Chondrocyte (in vitro differentiated cells): ENCODE data around the gene SRSF12. TPM values are rescaled to one million over a fixed set of nuclear protein-coding genes. Genes with fewer than 3 reads are reported as not detected.

ENCODE experiments used
- DNase-seq: peaks from one replicate; pipeline ENCODE4 v3.0.0; 2021; ENCODE audit warnings: mixed read lengths, low spot score
- H3K27ac Mint-ChIP-seq: one replicate; pipeline ENCODE4 v1.8.0; 2021; ENCODE audit warnings: mild to moderate bottlenecking, moderate library complexity, mixed read lengths; ENCODE audit not compliant: unreplicated experiment
- H3K27me3 Mint-ChIP-seq: 2 replicates; pipeline ENCODE4 v1.8.0; 2021; ENCODE audit warnings: low read depth, mixed read lengths
- H3K36me3 Mint-ChIP-seq: 2 replicates; pipeline ENCODE4 v1.8.0; 2021; ENCODE audit warnings: low read depth, mixed read lengths
- H3K4me1 Mint-ChIP-seq: 2 replicates; pipeline ENCODE4 v1.8.0; 2021; ENCODE audit warnings: low read depth, mild to moderate bottlenecking, mixed read lengths
- H3K4me3 Mint-ChIP-seq: one replicate; pipeline ENCODE4 v1.8.0; 2021; ENCODE audit warnings: mild to moderate bottlenecking, moderate library complexity, mixed read lengths; ENCODE audit not compliant: unreplicated experiment
- H3K9me3 Mint-ChIP-seq: 2 replicates; pipeline ENCODE4 v1.8.0; 2021; ENCODE audit warnings: low read depth, mixed read lengths
- total RNA-seq: library from RNA; stranded (reverse); gene quantifications from 3 replicates; pipeline ENCODE4 v1.2.1, GENCODE V29; 2021
- TF ChIP-seq, protein P1 (sequence below): fragments of 200-600 bp; sonication (generic); IDR thresholded peaks from 2 replicates; pipeline ENCODE4 v1.5.0; 2021; ENCODE audit warnings: antibody characterized with exemption, mild to moderate bottlenecking, moderate library complexity

SRSF12 gene
- total RNA-seq, 1 donor from 2014 or later = 4.8 TPM

- TF ChIP-seq, protein P1, sequence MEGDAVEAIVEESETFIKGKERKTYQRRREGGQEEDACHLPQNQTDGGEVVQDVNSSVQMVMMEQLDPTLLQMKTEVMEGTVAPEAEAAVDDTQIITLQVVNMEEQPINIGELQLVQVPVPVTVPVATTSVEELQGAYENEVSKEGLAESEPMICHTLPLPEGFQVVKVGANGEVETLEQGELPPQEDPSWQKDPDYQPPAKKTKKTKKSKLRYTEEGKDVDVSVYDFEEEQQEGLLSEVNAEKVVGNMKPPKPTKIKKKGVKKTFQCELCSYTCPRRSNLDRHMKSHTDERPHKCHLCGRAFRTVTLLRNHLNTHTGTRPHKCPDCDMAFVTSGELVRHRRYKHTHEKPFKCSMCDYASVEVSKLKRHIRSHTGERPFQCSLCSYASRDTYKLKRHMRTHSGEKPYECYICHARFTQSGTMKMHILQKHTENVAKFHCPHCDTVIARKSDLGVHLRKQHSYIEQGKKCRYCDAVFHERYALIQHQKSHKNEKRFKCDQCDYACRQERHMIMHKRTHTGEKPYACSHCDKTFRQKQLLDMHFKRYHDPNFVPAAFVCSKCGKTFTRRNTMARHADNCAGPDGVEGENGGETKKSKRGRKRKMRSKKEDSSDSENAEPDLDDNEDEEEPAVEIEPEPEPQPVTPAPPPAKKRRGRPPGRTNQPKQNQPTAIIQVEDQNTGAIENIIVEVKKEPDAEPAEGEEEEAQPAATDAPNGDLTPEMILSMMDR = peak; percentile 90
- no peaks in the 10 kb centered on the region for H3K4me1 Mint-ChIP-seq
- no peak overlapping the region for H3K27ac Mint-ChIP-seq
These were observed 4.8 kb upstream of the SRSF12 start for GRCh38 chr6:89122625-89123024.

DNA sequence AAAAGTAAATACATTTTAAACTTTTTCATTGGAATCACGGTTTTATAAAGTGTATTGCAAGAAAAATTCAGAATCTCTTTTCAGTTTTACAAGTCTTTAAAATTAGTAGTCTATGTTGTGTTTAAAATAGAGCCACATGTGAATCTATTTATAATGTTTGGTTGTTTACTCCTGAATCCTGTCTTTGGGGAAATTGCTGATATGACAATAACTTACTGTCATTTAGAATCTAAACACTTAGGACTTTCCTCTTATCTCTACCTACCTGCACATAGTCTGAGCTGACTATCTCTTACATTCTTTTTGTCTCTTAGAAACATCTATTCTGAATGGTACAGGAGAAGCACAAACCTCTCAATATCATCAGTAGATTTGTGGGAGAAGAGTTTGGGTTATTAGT, 4.1 kb upstream of the SRSF12 start:
- Mint-ChIP-seq H3K4me3 (no peak overlapping the region), H3K9me3 (no peaks in the 10 kb centered on the region), H3K27me3 (no peaks in the 10 kb centered on the region), H3K36me3 (no peaks in the 10 kb centered on the region), H3K4me1 (peaks cover 3% of the 10 kb centered on the region), H3K27ac (no peak overlapping the region)
- TF ChIP-seq, protein P1 = no peak
- no peak for DNase-seq

More at GRCh38 chr6:89122625-89123024, 4.8 kb upstream of the SRSF12 start:
- H3K9me3 Mint-ChIP-seq = no peaks in the 10 kb centered on the region
- H3K27me3 Mint-ChIP-seq = no peaks in the 10 kb centered on the region
- H3K36me3 Mint-ChIP-seq = no peaks in the 10 kb centered on the region
- no peak for DNase-seq
- H3K4me3 Mint-ChIP-seq = no peak overlapping the region

DNA sequence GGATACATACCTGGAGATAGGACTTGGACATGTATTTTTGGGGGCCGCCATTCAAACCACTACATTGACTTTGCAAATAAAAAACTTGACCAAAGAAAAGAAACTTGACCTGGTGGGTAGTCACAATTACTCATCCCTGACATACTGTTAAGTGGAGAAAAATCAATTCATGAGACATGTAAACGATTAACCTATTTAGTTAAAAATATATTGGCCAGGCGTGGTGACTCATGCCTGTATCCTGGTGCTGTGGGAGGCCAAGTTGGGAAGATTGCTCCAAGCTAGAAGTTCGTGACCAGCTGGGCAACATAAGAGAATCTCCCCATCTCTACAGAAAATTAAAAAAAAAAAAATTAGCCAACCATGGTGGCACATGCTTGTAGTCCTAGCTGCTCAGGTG, 2.5 kb upstream of the SRSF12 start:
- Mint-ChIP-seq H3K27me3 (no peaks in the 10 kb centered on the region), H3K27ac (no peak overlapping the region), H3K4me1 (peaks cover 11% of the 10 kb centered on the region), H3K4me3 (no peak overlapping the region), H3K9me3 (no peaks in the 10 kb centered on the region), H3K36me3 (no peaks in the 10 kb centered on the region)
- no peak for DNase-seq
- TF ChIP-seq, protein P1 = no peak

GRCh38 chr6:89118931-89119330, 1.1 kb upstream of the SRSF12 start:
- Mint-ChIP-seq H3K36me3 (no peaks in the 10 kb centered on the region), H3K4me1 (peaks cover 11% of the 10 kb centered on the region), H3K27ac (peak overlapping the region; percentile 13), H3K9me3 (no peaks in the 10 kb centered on the region), H3K4me3 (peak overlapping the region; percentile 64), H3K27me3 (no peaks in the 10 kb centered on the region)
- TF ChIP-seq, protein P1 = no peak
- DNase-seq = no peak

DNA sequence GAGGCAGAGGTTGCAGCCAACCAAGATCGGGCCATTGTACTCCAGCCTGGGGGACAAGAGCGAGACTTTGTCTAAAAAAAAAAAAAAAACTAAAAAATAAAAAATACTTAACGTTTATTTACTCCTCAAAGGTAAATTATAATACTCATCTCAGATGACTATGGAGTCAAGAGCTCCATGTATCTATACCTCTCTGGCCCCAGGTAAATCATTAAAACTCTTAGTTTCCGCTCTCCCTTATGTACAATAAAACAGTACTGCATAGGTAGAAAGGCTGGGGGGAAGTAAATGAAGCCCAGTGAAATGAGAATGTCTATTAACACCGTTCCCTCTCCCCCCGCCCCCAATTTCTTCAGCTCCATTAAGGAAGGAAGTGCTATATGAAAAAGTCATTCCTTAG, 1.2 kb downstream of the SRSF12 start:
- Mint-ChIP-seq H3K27ac (no peak overlapping the region), H3K9me3 (no peaks in the 10 kb centered on the region), H3K36me3 (no peaks in the 10 kb centered on the region), H3K27me3 (no peaks in the 10 kb centered on the region), H3K4me3 (peak overlapping the region; percentile 82), H3K4me1 (peaks cover 11% of the 10 kb centered on the region)
- TF ChIP-seq, protein P1 = no peak
- DNase-seq = no peak
